ENCODE measurements around the gene TMEM256. TPM values are rescaled to one million over a fixed set of nuclear protein-coding genes. Genes with fewer than 3 reads are reported as not detected.
A peak's percentile ranks its signal among the peaks of the same experiment; 100 is the strongest.

Gene TMEM256
- total and polyA plus RNA-seq, 7 experiments from 2014 or later: 31.5 to 64.9 (median 48.2) TPM

DNA sequence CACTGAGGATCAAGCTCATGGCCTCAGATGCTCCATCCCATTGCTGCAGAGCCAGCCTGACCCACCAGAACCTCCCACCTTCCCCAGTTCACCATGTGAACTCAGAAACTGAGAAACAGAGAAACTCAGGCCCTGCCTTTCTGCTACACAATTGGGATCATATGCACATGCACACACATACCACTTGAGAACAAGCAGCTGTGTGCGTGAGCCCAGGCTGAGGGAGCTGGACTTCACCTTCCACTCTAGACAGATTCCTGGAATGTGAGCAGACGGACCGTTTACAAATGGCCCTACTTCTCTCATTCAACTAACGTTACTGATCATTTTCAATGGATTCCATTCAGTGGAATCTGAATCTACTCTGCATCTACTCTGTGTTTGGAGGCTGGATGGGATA, 19.8 kb upstream of the TMEM256 start:
- Histone ChIP-seq H3K27ac (ENCODE audit: low read depth, low read length) (no peak overlapping the region), H3K4me1 (ENCODE audit: control insufficient read depth in 2 of 2, insufficient read depth in 2 of 2, low read length in 2 of 2) (no peaks in the 10 kb centered on the region), H3K9me3 (ENCODE audit: control insufficient read depth in 2 of 3, low read length in 3 of 3) (no peaks in the 10 kb centered on the region), H3K27me3 (ENCODE audit: control insufficient read depth in 2 of 2, insufficient read depth in 2 of 2, low read length in 2 of 2) (no peaks in the 10 kb centered on the region), H3K4me3 (ENCODE audit: low read length) (no peak overlapping the region), H3K36me3 (ENCODE audit: control insufficient read depth in 2 of 3, insufficient read depth in 3 of 3, low read length in 3 of 3) (no peaks in the 10 kb centered on the region)
- DNase-seq: no peak
- Mint-ChIP-seq H3K9me3 (peaks cover 0 to 2% (median 0%) of the 10 kb centered on the region in 11 donors), H3K4me1 (no peaks in the 10 kb centered on the region), H3K36me3 (no peaks in the 10 kb centered on the region), H3K4me3 (no peak overlapping the region), H3K27me3 (peaks cover 0 to 3% (median 0%) of the 10 kb centered on the region in 5 donors), H3K27ac (peak overlapping the region in 1 of 9 donors; percentile 72)
- CTCF ChIA-PET: interaction anchor here (1.4 kb wide), 1 partner anchor 67 kb away, joined by 3 read pairs; no protein-coding TSS in a partner anchor
- POLR2A ChIA-PET: no interaction called here
- intact Hi-C loops (cut with micrococcal nuclease): no loop called here
- ATAC-seq: no peak

DNA sequence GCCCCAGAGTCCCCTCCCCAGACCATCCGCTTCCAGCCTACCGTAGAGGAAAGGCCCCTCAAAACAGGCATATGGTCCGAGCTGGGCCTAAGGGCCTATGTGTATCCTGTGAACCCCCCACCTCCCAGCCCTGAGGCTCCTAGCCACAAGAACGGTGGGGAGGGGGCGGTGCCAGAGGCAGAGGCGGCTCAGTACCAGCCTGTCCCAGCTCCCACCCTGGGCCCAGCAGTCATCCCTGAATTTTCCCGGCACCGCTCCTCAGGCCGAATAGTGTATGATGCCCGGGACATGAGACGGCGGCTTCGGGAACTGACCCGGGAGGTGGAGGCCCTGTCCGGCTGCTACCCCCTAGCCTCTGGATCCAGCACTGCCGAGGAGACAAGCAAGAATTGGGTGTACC, 17.3 kb upstream of the TMEM256 start:
- CTCF ChIA-PET: interaction anchor here (2.4 kb wide), 1 partner anchor 66 kb away, joined by 7 read pairs; the partner anchor contains the start of gene TMEM95
- H3K9me3 Mint-ChIP-seq: no peaks in the 10 kb centered on the region
- H3K27me3 ChIP-seq (ENCODE audit: control insufficient read depth in 2 of 2, insufficient read depth in 2 of 2, low read length in 2 of 2): no peaks in the 10 kb centered on the region
- no peak for ATAC-seq
- no peak for DNase-seq
- no peaks in the 10 kb centered on the region for H3K36me3 Mint-ChIP-seq
- no peaks in the 10 kb centered on the region for H3K36me3 ChIP-seq (ENCODE audit: control insufficient read depth in 2 of 3, insufficient read depth in 3 of 3, low read length in 3 of 3)
- intact Hi-C loops (cut with micrococcal nuclease): no loop called here
- H3K9me3 ChIP-seq (ENCODE audit: control insufficient read depth in 2 of 3, low read length in 3 of 3): no peaks in the 10 kb centered on the region
- H3K4me1 Mint-ChIP-seq: peaks cover 0 to 7% (median 0%) of the 10 kb centered on the region in 7 donors
- H3K27ac Mint-ChIP-seq: no peak overlapping the region
- H3K4me3 Mint-ChIP-seq: no peak overlapping the region
- H3K4me3 ChIP-seq (ENCODE audit: low read length): no peak overlapping the region
- POLR2A ChIA-PET: interaction anchor here (0.8 kb wide), 1 partner anchor 55 kb away, joined by 3 read pairs; no protein-coding TSS in a partner anchor
- no peaks in the 10 kb centered on the region for H3K4me1 ChIP-seq (ENCODE audit: control insufficient read depth in 2 of 2, insufficient read depth in 2 of 2, low read length in 2 of 2)
- peaks cover 0 to 3% (median 0%) of the 10 kb centered on the region in 5 donors for H3K27me3 Mint-ChIP-seq
- H3K27ac ChIP-seq (ENCODE audit: low read depth, low read length): no peak overlapping the region

DNA sequence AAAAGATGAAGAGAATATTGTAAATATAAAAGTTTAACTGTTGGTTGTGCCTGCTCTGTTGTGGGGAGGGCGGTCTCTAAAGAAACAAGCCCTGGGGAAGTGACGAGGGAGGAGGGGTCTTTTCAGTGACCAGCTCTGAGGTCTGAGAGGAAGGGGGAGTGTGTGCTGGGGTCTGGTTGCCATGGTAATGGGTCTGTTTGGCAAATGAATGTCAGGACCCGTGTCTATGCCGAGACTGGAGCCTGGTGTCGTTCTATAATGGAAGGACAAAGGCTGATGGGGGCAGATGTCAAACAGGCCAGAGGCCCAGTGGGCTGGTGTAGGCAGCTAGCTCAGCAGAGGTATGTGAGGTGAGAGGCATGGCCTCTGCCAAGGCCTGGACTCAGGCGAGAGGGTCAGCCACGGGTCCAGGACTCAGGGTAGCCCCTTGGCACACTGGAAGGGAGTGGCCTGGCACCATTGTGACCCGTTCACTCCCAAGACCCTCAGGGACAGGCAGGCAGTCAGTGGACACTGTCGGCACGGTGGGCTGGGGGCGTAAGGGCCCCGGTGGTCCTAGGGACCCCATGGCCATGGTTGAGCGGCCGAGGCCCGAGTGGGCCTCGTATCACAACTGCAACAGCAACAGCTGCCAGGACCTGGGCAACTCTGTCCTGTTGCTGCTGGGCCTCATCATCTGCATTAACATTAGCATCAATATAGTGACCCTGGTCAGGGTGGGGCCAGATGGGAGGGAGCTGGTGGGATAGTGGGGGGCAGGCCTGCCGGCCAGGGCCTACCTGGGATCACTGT, 16.1 kb upstream of the TMEM256 start, which contains the start of gene SPEM1:
SPEM1 (plus strand) TSS at position 506 of the 792 bp plus-strand sequence; CDS start at position 567, 61 bp downstream.
- Histone ChIP-seq H3K36me3 (ENCODE audit: control insufficient read depth in 2 of 3, insufficient read depth in 3 of 3, low read length in 3 of 3) (no peaks in the 10 kb centered on the region), H3K4me3 (ENCODE audit: low read length) (no peak within 1 kb of the TSS), H3K27me3 (ENCODE audit: control insufficient read depth in 2 of 2, insufficient read depth in 2 of 2, low read length in 2 of 2) (no peaks in the 10 kb centered on the region), H3K9me3 (ENCODE audit: control insufficient read depth in 2 of 3, low read length in 3 of 3) (no peaks in the 10 kb centered on the region), H3K4me1 (ENCODE audit: control insufficient read depth in 2 of 2, insufficient read depth in 2 of 2, low read length in 2 of 2) (no peaks in the 10 kb centered on the region), H3K27ac (ENCODE audit: low read depth, low read length) (no peak within 1 kb of the TSS)
- H3K36me3 Mint-ChIP-seq: no peaks in the 10 kb centered on the region
- ATAC-seq: no peak
- H3K9me3 Mint-ChIP-seq: no peaks in the 10 kb centered on the region
- peaks cover 0 to 7% (median 0%) of the 10 kb centered on the region in 7 donors for H3K4me1 Mint-ChIP-seq
- intact Hi-C loops (cut with micrococcal nuclease): no loop called here
- peaks cover 0 to 3% (median 0%) of the 10 kb centered on the region in 5 donors for H3K27me3 Mint-ChIP-seq
- no peak within 1 kb of the TSS for H3K4me3 Mint-ChIP-seq
- DNase-seq: no peak
- peak within 1 kb of the TSS in 1 of 9 donors; percentile 38 for H3K27ac Mint-ChIP-seq
- ChIA-PET CTCF (interaction anchor here (2.4 kb wide), 1 partner anchor 65 kb away, joined by 7 read pairs; the partner anchor contains the start of gene TMEM95), POLR2A (no interaction called here)

DNA sequence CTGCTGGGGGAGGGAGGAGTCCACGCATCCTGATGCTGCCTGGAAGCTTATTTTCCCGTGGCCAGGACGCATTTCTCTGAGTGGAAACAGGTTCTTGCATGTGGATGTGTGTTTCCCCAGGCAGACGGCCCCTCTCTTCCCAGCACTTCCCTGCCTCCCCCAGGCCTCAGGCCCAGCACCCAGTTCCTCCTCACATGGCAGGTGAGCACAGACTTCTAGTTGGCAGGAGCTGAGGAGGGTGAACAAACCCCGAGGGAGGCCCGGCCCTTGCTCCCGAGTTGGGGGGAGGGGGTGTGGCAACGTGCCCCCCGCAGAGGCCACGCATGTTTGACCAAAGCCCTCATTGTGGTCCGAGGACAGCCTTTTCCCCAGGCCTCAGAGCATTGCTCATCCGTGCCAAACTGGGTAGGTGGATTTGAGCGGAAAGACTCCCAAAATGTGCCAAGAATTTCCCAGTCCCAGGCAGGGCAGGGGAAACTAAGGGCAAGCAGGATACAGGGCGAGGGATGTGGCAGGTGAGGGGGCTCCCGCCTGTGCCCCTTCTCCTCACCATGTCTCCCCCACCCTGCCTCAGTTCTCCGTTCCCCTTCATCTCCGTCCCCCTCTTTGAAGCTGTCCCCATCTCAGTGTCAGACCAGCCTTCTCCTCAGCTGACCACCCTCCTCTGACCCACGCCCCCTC, 14.7 kb upstream of the TMEM256 start:
- POLR2A ChIA-PET: no interaction called here
- ATAC-seq: no peak

DNA sequence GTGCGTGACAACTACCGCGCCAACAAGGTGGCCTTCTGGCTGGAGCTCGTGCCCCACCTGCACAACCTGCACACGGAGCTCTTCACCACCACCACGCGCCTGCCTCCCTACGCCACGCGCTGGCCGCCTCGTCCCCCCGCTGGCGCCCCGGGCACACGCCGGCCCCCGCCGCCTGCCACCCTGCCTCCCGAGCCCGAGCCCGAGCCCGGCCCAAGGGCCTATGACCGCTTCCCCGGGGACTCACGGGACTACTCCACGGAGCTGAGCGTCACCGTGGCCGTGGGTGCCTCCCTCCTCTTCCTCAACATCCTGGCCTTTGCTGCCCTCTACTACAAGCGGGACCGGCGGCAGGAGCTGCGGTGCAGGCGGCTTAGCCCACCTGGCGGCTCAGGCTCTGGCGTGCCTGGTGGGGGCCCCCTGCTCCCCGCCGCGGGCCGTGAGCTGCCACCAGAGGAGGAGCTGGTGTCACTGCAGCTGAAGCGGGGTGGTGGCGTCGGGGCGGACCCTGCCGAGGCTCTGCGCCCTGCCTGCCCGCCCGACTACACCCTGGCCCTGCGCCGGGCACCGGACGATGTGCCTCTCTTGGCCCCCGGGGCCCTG, 13.3 kb upstream of the TMEM256 start:
- CTCF ChIA-PET: interaction anchor here (0.5 to 0.7 kb wide), 2 partner anchors 17 to 61 kb away, joined by 3 to 4 read pairs; no protein-coding TSS in a partner anchor
- H3K27me3 ChIP-seq (ENCODE audit: control insufficient read depth in 2 of 2, insufficient read depth in 2 of 2, low read length in 2 of 2): no peaks in the 10 kb centered on the region
- H3K4me1 Mint-ChIP-seq: peaks cover 0 to 7% (median 0%) of the 10 kb centered on the region in 7 donors
- H3K4me3 ChIP-seq (ENCODE audit: low read length): no peak overlapping the region
- H3K9me3 Mint-ChIP-seq: no peaks in the 10 kb centered on the region
- H3K27me3 Mint-ChIP-seq: no peaks in the 10 kb centered on the region
- H3K27ac ChIP-seq (ENCODE audit: low read depth, low read length): no peak overlapping the region
- POLR2A ChIA-PET: interaction anchor here (0.7 to 1.0 kb wide), 2 partner anchors 14 to 44 kb away, joined by 3 read pairs; no protein-coding TSS in a partner anchor
- no peaks in the 10 kb centered on the region for H3K36me3 Mint-ChIP-seq
- H3K4me1 ChIP-seq (ENCODE audit: control insufficient read depth in 2 of 2, insufficient read depth in 2 of 2, low read length in 2 of 2): no peaks in the 10 kb centered on the region
- no peaks in the 10 kb centered on the region for H3K9me3 ChIP-seq (ENCODE audit: control insufficient read depth in 2 of 3, low read length in 3 of 3)
- intact Hi-C loops (cut with micrococcal nuclease): loop anchor here in 1 of 2 donors (2.0 kb wide), 1 partner anchor 136 kb away; the partner anchor contains the start of gene SLC2A4
- H3K27ac Mint-ChIP-seq: no peak overlapping the region
- no peak overlapping the region for H3K4me3 Mint-ChIP-seq
- no peaks in the 10 kb centered on the region for H3K36me3 ChIP-seq (ENCODE audit: control insufficient read depth in 2 of 3, insufficient read depth in 3 of 3, low read length in 3 of 3)
- no peak for DNase-seq
- ATAC-seq: no peak

More for the DNA sequence above, 14.7 kb upstream of the TMEM256 start:
- no peaks in the 10 kb centered on the region for H3K36me3 Mint-ChIP-seq
- Histone ChIP-seq H3K36me3 (ENCODE audit: control insufficient read depth in 2 of 3, insufficient read depth in 3 of 3, low read length in 3 of 3) (no peaks in the 10 kb centered on the region), H3K9me3 (ENCODE audit: control insufficient read depth in 2 of 3, low read length in 3 of 3) (no peaks in the 10 kb centered on the region), H3K4me1 (ENCODE audit: control insufficient read depth in 2 of 2, insufficient read depth in 2 of 2, low read length in 2 of 2) (no peaks in the 10 kb centered on the region), H3K27ac (ENCODE audit: low read depth, low read length) (no peak overlapping the region), H3K4me3 (ENCODE audit: low read length) (no peak overlapping the region), H3K27me3 (ENCODE audit: control insufficient read depth in 2 of 2, insufficient read depth in 2 of 2, low read length in 2 of 2) (no peaks in the 10 kb centered on the region)
- CTCF ChIA-PET: no interaction called here
- DNase-seq: no peak
- intact Hi-C loops (cut with micrococcal nuclease): no loop called here
- H3K27me3 Mint-ChIP-seq: no peaks in the 10 kb centered on the region
- H3K4me3 Mint-ChIP-seq: no peak overlapping the region
- H3K9me3 Mint-ChIP-seq: no peaks in the 10 kb centered on the region
- H3K4me1 Mint-ChIP-seq: peaks cover 0 to 7% (median 0%) of the 10 kb centered on the region in 7 donors
- peak overlapping the region in 1 of 9 donors; percentile 62 for H3K27ac Mint-ChIP-seq

DNA sequence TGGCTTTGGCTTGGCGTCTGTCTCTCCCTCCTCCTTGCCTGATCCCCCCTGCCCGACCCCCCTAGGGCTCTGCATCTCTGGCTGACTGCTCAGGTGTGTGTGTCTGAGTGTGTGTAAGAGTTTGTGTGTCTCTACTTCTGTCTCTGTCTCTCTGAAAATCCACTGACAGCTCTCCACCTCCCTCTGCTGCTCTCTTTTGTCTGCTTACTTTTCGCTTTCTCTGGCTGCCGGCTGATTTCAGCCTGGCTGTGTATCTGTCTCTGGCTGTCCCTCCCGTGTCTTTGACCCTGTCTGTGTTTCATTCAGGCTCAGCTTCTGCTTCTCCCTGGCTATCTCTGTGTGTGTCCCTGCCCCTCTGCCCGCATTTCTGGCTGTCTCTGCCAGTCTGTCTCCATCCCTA, 12.4 kb upstream of the TMEM256 start:
- POLR2A ChIA-PET: interaction anchor here (1.0 kb wide), 1 partner anchor 13 kb away, joined by 3 read pairs; no protein-coding TSS in a partner anchor
- peak overlapping the region in 1 of 9 donors; percentile 6 for H3K27ac Mint-ChIP-seq
- intact Hi-C loops (cut with micrococcal nuclease): loop anchor here in 1 of 2 donors (1.0 to 2.0 kb wide), 2 partner anchors 60 to 136 kb away; partner anchors contain the start of gene SLC2A4

More for the DNA sequence above, 12.4 kb upstream of the TMEM256 start:
- ATAC-seq (no peak), DNase-seq (peak in 1 of 9 donors; percentile 12)
- Mint-ChIP-seq H3K4me3 (no peak overlapping the region), H3K4me1 (peaks cover 0 to 7% (median 0%) of the 10 kb centered on the region in 7 donors), H3K27me3 (no peaks in the 10 kb centered on the region), H3K36me3 (no peaks in the 10 kb centered on the region), H3K9me3 (no peaks in the 10 kb centered on the region)
- H3K4me3 ChIP-seq (ENCODE audit: low read length): no peak overlapping the region
- H3K4me1 ChIP-seq (ENCODE audit: control insufficient read depth in 2 of 2, insufficient read depth in 2 of 2, low read length in 2 of 2): no peaks in the 10 kb centered on the region
- no peaks in the 10 kb centered on the region for H3K36me3 ChIP-seq (ENCODE audit: control insufficient read depth in 2 of 3, insufficient read depth in 3 of 3, low read length in 3 of 3)
- H3K27ac ChIP-seq (ENCODE audit: low read depth, low read length): no peak overlapping the region
- no peaks in the 10 kb centered on the region for H3K27me3 ChIP-seq (ENCODE audit: control insufficient read depth in 2 of 2, insufficient read depth in 2 of 2, low read length in 2 of 2)
- CTCF ChIA-PET: no interaction called here
- no peaks in the 10 kb centered on the region for H3K9me3 ChIP-seq (ENCODE audit: control insufficient read depth in 2 of 3, low read length in 3 of 3)

Data from naive thymus-derived CD4-positive, alpha-beta T cell (primary cell).